Measurements from ENCODE around the gene SLC25A39.
"Not testable (repeated sequence)": the region's sequence is repeated elsewhere in the genome, so short reads cannot be mapped to it uniquely, and the experiment has no call there.

SLC25A39 gene

GRCh38 chr17:44350733-44351226 lies 26.2 kb upstream of the SLC25A39 start:
- Histone ChIP-seq H2AFZ (ENCODE audit: low read depth, low read length) (no peak overlapping the region), H3K27me3 (ENCODE audit: insufficient read depth, low read length) (no peaks in the 10 kb centered on the region), H3K4me1 (ENCODE audit: insufficient read depth, low read length) (peaks cover 6% of the 10 kb centered on the region), H3K9me3 (ENCODE audit: low read length) (no peaks in the 10 kb centered on the region), H3K4me3 (ENCODE audit: low read length) (no peak overlapping the region), H3K36me3 (ENCODE audit: insufficient read depth, low read length) (peaks cover 22% of the 10 kb centered on the region)

DNA sequence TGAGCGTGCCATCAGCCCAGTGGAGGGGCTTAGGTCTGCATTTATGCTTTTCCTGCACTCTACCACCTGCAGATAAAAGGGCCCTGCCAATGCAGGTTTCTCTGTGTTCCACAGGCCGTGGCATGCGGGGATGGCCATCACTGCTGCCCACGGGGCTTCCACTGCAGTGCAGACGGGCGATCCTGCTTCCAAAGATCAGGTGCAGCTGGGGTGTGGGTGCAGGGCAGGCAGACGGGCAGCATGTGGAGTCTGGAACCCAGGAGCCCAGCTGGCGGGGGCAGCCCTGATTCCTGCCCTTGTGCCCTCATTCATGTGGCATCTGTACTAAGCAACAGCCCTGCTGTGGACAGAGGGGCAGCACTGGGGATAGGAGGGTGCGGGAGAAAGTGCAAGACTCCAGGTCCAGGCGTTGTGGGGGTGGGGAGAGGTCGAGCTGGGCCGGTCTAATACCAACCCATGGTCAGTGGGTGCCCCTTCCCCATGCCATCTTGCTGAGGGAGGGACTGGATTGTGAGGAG lies 25.0 kb upstream of the SLC25A39 start:
- no peaks in the 10 kb centered on the region for H3K9me3 ChIP-seq (ENCODE audit: low read length)
- peaks cover 6% of the 10 kb centered on the region for H3K4me1 ChIP-seq (ENCODE audit: insufficient read depth, low read length)
- H3K36me3 ChIP-seq (ENCODE audit: insufficient read depth, low read length): peaks cover 14% of the 10 kb centered on the region
- H3K4me3 ChIP-seq (ENCODE audit: low read length): no peak overlapping the region
- no peaks in the 10 kb centered on the region for H3K27me3 ChIP-seq (ENCODE audit: insufficient read depth, low read length)
- H2AFZ ChIP-seq (ENCODE audit: low read depth, low read length): no peak overlapping the region

DNA sequence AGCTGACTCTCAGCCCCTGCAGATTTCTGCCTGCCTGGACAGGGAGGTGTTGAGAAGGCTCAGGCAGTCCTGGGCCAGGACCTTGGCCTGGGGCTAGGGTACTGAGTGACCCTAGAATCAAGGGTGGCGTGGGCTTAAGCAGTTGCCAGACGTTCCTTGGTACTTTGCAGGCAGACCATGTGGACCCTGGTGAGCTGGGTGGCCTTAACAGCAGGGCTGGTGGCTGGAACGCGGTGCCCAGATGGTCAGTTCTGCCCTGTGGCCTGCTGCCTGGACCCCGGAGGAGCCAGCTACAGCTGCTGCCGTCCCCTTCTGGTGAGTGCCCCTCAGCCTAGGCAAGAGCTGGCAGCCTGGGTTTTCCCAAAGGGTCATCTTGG lies 24.4 kb upstream of the SLC25A39 start:
- Histone ChIP-seq H3K27me3 (ENCODE audit: insufficient read depth, low read length) (no peaks in the 10 kb centered on the region), H3K36me3 (ENCODE audit: insufficient read depth, low read length) (peaks cover 14% of the 10 kb centered on the region), H3K4me3 (ENCODE audit: low read length) (no peak overlapping the region), H2AFZ (ENCODE audit: low read depth, low read length) (no peak overlapping the region), H3K4me1 (ENCODE audit: insufficient read depth, low read length) (peaks cover 6% of the 10 kb centered on the region), H3K9me3 (ENCODE audit: low read length) (no peaks in the 10 kb centered on the region)

DNA sequence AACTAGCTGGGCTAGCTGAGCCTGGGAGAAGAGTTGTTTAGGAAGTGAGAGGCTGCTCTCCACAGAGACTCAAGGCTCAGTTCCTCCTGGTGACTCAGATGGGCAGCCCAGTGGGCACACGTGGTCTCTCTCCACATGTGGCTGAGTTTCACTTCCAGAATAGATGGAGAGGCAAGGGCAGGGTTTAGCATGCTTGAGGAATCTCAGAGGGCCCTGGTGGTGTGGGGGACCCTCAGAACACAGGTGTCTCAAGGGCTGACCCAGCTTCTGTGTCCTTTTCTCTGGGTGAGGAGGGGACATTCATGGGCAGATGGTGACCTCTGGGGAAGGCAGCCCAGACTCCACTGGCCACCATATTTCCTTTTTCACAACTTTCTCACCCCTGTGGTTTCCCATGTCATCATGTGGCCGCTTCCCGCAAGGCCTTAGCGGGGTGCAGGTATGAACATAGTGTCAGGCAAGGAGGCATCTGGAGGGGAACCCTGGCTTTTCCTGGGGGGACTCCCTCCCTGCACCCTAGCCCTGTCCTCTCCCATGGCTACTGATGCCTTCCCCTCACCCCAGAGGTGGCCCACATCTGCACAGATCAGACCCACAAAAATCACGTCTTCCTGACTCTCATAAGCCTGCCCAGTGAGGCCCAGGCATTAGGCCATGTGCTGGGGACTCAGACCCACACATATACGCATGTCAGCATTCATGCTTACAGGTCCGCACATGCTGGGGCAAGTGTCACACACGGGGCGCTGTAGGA lies 23.8 kb upstream of the SLC25A39 start:
- Histone ChIP-seq H3K36me3 (ENCODE audit: insufficient read depth, low read length) (peaks cover 14% of the 10 kb centered on the region), H3K4me1 (ENCODE audit: insufficient read depth, low read length) (peaks cover 6% of the 10 kb centered on the region), H3K27me3 (ENCODE audit: insufficient read depth, low read length) (no peaks in the 10 kb centered on the region), H2AFZ (ENCODE audit: low read depth, low read length) (no peak overlapping the region), H3K9me3 (ENCODE audit: low read length) (no peaks in the 10 kb centered on the region), H3K4me3 (ENCODE audit: low read length) (no peak overlapping the region)

DNA sequence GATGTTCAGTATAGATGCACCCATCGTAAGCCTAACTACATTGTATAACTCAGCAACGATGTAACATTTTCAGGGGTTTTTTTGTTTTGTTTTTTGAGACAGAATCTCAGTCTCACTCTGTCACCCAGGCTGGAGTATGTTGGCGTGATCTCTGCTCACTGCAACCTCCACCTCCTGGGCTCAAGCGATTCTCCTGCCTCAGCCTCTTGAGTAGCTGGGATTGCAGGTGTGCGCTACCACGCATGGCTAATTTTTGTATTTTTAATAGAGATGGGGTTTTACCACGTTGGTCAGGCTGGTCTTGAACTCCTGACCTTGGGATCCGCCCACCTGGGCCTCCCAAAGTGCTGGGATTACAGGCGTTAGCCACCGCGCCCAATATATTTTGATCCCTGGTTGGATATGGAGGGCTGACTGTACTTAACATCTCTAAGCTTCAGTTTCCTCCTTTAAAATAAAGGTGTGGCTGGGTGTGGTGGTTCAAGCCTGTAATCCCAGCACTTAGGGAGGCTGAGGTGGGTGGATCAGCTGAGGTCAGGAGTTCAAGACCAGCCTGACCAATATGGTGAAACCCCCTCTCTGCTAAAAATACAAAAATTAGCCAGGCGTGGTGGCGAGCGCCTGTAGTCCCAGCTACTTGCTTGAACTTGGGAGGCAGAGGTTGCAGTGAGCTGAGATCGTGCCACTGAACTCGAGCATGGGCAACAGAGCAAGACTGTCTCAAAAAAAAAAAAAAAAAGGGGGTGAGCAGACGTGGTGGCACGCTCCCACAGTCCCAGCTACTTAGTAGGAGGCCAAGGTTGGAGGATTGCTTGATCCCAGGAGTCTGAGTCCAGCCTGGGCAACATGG lies 22.8 kb upstream of the SLC25A39 start:
- not testable (repeated sequence) for H3K36me3 ChIP-seq (ENCODE audit: insufficient read depth, low read length); H3K4me3 ChIP-seq (ENCODE audit: low read length); H3K9me3 ChIP-seq (ENCODE audit: low read length); H3K4me1 ChIP-seq (ENCODE audit: insufficient read depth, low read length); H3K27me3 ChIP-seq (ENCODE audit: insufficient read depth, low read length); H2AFZ ChIP-seq (ENCODE audit: low read depth, low read length)

DNA sequence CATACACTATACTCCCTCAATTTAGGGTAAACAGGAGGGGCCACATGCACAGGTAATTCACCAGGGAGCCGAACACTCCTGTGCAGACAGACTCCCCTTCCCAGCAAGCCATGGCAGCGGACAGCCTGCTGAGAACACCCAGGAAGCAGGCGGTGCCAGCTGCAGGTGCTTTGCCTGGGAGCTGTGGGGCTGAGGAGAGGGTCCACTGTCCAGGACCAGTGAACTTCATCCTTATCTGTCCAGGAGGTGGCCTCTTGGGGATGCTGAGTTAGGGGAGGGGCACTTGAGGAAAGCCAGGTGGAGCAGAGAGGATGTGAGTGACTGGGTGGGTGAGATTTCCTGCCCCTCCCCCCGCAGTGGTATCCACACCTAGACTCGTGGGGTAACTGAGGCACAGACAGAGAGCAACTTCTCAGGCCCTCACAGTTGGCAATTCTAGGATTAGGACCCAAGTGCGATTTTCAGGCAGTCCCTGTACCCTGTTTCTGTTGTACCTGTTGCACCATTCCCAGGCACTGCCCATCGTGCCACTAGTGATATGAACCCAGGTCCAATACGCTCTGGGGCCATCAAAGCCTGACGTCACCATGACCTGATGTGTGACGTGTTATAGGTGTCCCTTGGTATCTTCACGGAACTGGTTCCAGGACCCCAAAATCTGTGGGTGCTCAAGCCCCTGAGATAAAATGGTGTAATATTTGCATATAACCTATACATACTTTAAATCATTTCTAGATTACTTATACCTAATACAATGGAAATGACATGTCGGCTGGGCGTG lies 21.6 kb upstream of the SLC25A39 start:
- H3K27me3 ChIP-seq (ENCODE audit: insufficient read depth, low read length): peaks cover 4% of the 10 kb centered on the region
- H3K4me3 ChIP-seq (ENCODE audit: low read length): peak overlapping the region; percentile 76
- no peak overlapping the region for H2AFZ ChIP-seq (ENCODE audit: low read depth, low read length)
- no peaks in the 10 kb centered on the region for H3K9me3 ChIP-seq (ENCODE audit: low read length)
- no peaks in the 10 kb centered on the region for H3K36me3 ChIP-seq (ENCODE audit: insufficient read depth, low read length)
- H3K4me1 ChIP-seq (ENCODE audit: insufficient read depth, low read length): peaks cover 6% of the 10 kb centered on the region

DNA sequence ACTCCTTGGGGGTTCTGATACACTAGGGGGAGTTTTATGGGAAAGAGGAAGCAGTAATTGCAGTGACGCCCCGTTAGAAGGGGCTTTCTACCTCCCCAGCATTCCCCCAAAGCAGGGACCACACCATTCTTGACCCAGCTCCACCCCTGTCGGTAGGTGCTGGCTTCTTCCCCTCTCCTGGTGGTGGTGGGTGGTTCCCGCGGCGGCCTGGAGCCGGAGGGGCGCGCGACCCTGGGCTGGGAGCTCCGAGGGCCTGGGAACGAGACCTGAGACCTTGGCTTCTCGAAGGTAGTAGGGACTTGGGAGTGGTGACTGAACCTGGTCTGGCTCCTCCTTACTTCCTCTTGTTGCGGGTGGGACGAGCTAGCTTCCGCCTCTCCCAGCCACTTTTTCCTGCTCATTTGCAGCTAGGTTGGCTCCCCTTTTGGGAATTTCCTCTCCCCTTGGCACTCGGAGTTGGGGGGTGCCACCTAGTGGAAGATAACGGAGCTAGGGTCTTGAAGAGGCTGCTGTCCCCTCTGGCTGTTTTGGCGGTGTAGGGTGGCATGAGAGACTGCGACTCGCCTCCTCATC lies 20.9 kb upstream of the SLC25A39 start:
- Histone ChIP-seq H3K4me3 (ENCODE audit: low read length) (peak overlapping the region; percentile 76), H3K36me3 (ENCODE audit: insufficient read depth, low read length) (no peaks in the 10 kb centered on the region), H2AFZ (ENCODE audit: low read depth, low read length) (peak overlapping the region; percentile 30), H3K9me3 (ENCODE audit: low read length) (no peaks in the 10 kb centered on the region), H3K4me1 (ENCODE audit: insufficient read depth, low read length) (peaks cover 6% of the 10 kb centered on the region), H3K27me3 (ENCODE audit: insufficient read depth, low read length) (peaks cover 4% of the 10 kb centered on the region)

GRCh38 chr17:44344939-44345453 lies 20.4 kb upstream of the SLC25A39 start, which contains the start of gene GRN:
GRN (plus strand) TSS chr17:44345302; CDS start chr17:44349165, 3,863 bp downstream.
- Histone ChIP-seq H3K9me3 (ENCODE audit: low read length) (no peaks in the 10 kb centered on the region), H3K36me3 (ENCODE audit: insufficient read depth, low read length) (no peaks in the 10 kb centered on the region), H2AFZ (ENCODE audit: low read depth, low read length) (peak within 1 kb of the TSS; percentile 30), H3K4me1 (ENCODE audit: insufficient read depth, low read length) (peaks cover 6% of the 10 kb centered on the region), H3K4me3 (ENCODE audit: low read length) (peak within 1 kb of the TSS; percentile 76), H3K27me3 (ENCODE audit: insufficient read depth, low read length) (peaks cover 6% of the 10 kb centered on the region)

- Histone ChIP-seq H3K36me3 (ENCODE audit: insufficient read depth, low read length) (no peaks in the 10 kb centered on the region), H3K27me3 (ENCODE audit: insufficient read depth, low read length) (peaks cover 7% of the 10 kb centered on the region), H3K4me1 (ENCODE audit: insufficient read depth, low read length) (peaks cover 6% of the 10 kb centered on the region), H3K9me3 (ENCODE audit: low read length) (no peaks in the 10 kb centered on the region), H3K4me3 (ENCODE audit: low read length) (no peak overlapping the region), H2AFZ (ENCODE audit: low read depth, low read length) (no peak overlapping the region)
Measured at GRCh38 chr17:44343510-44344209, 19.0 kb upstream of the SLC25A39 start.

- not testable (repeated sequence) for H3K4me3 ChIP-seq (ENCODE audit: low read length); H3K4me1 ChIP-seq (ENCODE audit: insufficient read depth, low read length); H2AFZ ChIP-seq (ENCODE audit: low read depth, low read length); H3K36me3 ChIP-seq (ENCODE audit: insufficient read depth, low read length); H3K9me3 ChIP-seq (ENCODE audit: low read length)
- H3K27me3 ChIP-seq (ENCODE audit: insufficient read depth, low read length): peaks cover 26% of the 10 kb centered on the region
Measured at GRCh38 chr17:44340553-44340952, 15.9 kb upstream of the SLC25A39 start.

- Histone ChIP-seq H3K9me3 (ENCODE audit: low read length) (no peaks in the 10 kb centered on the region), H3K4me1 (ENCODE audit: insufficient read depth, low read length) (no peaks in the 10 kb centered on the region), H3K27me3 (ENCODE audit: insufficient read depth, low read length) (peaks cover 39% of the 10 kb centered on the region), H3K4me3 (ENCODE audit: low read length) (no peak overlapping the region), H2AFZ (ENCODE audit: low read depth, low read length) (no peak overlapping the region), H3K36me3 (ENCODE audit: insufficient read depth, low read length) (no peaks in the 10 kb centered on the region)
Measured at GRCh38 chr17:44338702-44339101, 14.1 kb upstream of the SLC25A39 start.

GRCh38 chr17:44335968-44336367 lies 11.3 kb upstream of the SLC25A39 start:
- Histone ChIP-seq H3K27me3 (ENCODE audit: insufficient read depth, low read length) (peaks cover 39% of the 10 kb centered on the region), H3K4me3 (ENCODE audit: low read length) (no peak overlapping the region), H2AFZ (ENCODE audit: low read depth, low read length) (no peak overlapping the region), H3K9me3 (ENCODE audit: low read length) (no peaks in the 10 kb centered on the region), H3K4me1 (ENCODE audit: insufficient read depth, low read length) (peaks cover 3% of the 10 kb centered on the region), H3K36me3 (ENCODE audit: insufficient read depth, low read length) (no peaks in the 10 kb centered on the region)
